Natural killer cell treated with Interleukin-12 subunit alpha and Interleukin-12 subunit beta and Interleukin-15 and Interleukin-18, amount 100 ng/mL, for 72 hours (primary cell): ENCODE measurements around the gene CSF1R. TPM values are rescaled to one million over a fixed set of nuclear protein-coding genes. Genes with fewer than 3 reads are reported as not detected.

Experiments
- ATAC-seq, 2 donors: fragments of 150-1000 bp; cut with Tn5 transposase in 1 of 2; sonication (Bioruptor Pico), chemical (Tn5 transposase) in 1 of 2; 2 replicates each; pipeline ENCODE4 v1.10.0; 2021
- DNase-seq: peaks from one replicate; pipeline ENCODE4 v3.0.0; 2022; ENCODE audit warnings: low spot score
- H3K27ac Mint-ChIP-seq, 2 donors: 1 replicate in 1 of 2; 2 replicates in 1 of 2; pipeline ENCODE4 v1.8.0; 2022; ENCODE audit warnings: mixed read lengths in 2 of 2, mild to moderate bottlenecking in 1 of 2, moderate library complexity in 1 of 2
- H3K27me3 Mint-ChIP-seq, 2 donors: 1 replicate in 1 of 2; 2 replicates in 1 of 2; pipeline ENCODE4 v1.8.0; 2022; ENCODE audit warnings: mixed read lengths in 2 of 2
- H3K36me3 Mint-ChIP-seq: one replicate; pipeline ENCODE4 v1.8.0; 2022; ENCODE audit warnings: mixed read lengths
- H3K4me1 Mint-ChIP-seq, 2 donors: 1 replicate in 1 of 2; 2 replicates in 1 of 2; pipeline ENCODE4 v1.8.0; 2022; ENCODE audit warnings: low read depth in 2 of 2, mixed read lengths in 2 of 2, mild to moderate bottlenecking in 1 of 2
- H3K4me3 Mint-ChIP-seq: one replicate; pipeline ENCODE4 v1.8.0; 2022; ENCODE audit warnings: mixed read lengths
- H3K9me3 Mint-ChIP-seq: 2 replicates; pipeline ENCODE4 v1.8.0; 2022; ENCODE audit warnings: mixed read lengths
- total RNA-seq, 2 donors: library from RNA; stranded (reverse); gene quantifications; one replicate each; pipeline ENCODE4 v1.2.3, GENCODE V29; 2022

CSF1R gene
- 1 to 10 TPM in 1 of 2 donors, not detected in 1; 1.4 TPM for total RNA-seq

DNA sequence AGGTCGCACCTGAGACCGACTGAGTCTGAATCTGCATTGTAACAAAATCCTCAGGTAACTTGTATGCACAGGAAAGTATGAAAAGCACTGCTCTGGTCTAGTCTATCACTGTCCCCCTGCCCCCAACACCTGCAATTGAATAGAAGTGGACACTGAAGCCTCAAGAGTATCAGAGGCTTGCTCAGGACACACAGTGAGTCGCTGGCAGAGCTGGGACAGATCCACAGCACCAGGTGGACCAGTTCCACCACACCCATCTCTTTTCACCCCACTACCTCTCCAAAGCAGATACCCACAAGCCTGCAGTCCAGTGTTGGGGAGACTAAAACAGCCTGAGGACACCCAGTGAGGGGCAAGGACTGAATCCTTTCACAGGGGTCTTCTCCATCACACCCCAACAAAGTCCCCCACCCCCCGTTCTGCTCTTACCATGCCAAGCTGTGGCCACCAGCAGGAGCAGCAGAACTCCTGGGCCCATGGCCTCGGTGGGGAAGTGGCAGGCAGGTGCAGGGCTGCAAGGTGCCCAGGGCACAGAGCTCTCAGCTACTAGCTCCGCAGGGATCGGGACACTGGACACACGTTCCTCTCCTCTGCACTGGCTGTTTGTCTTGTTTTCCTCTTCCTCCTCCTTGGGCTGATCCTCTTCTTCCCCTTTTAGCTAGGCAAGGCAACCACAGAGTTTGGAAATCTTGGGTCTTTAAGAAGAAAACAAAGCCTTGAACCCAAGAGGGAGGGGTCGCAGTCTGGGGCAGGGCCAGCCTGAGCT, at the start of gene CSF1R:
Gene CSF1R (minus strand): TSS at position 605 of the 766 bp plus-strand sequence. CDS start 127 bp downstream, at position 478.
- peaks cover 7 to 14% of the 10 kb centered on the region in 2 donors for H3K4me1 Mint-ChIP-seq
- ATAC-seq (peak in 1 of 2 donors; percentile 36), DNase-seq (no peak)
- H3K9me3 Mint-ChIP-seq = no peaks in the 10 kb centered on the region
- no peaks in the 10 kb centered on the region for H3K36me3 Mint-ChIP-seq
- no peak within 1 kb of the TSS for H3K27ac Mint-ChIP-seq
- H3K4me3 Mint-ChIP-seq = no peak within 1 kb of the TSS
- peaks cover 43 to 44% of the 10 kb centered on the region in 2 donors for H3K27me3 Mint-ChIP-seq

- no peak overlapping the region for H3K4me3 Mint-ChIP-seq
- ATAC-seq (no peak), DNase-seq (no peak)
- H3K27me3 Mint-ChIP-seq = no peaks in the 10 kb centered on the region
- H3K4me1 Mint-ChIP-seq = peaks cover 16 to 22% of the 10 kb centered on the region in 2 donors
- no peaks in the 10 kb centered on the region for H3K9me3 Mint-ChIP-seq
- no peaks in the 10 kb centered on the region for H3K36me3 Mint-ChIP-seq
- H3K27ac Mint-ChIP-seq = no peak overlapping the region
These were observed 49.4 kb upstream of the CSF1R start for GRCh38 chr5:150135557-150136304.

- DNase-seq (no peak), ATAC-seq (no peak)
- no peaks in the 10 kb centered on the region for H3K9me3 Mint-ChIP-seq
- H3K4me1 Mint-ChIP-seq = peaks cover 26 to 27% of the 10 kb centered on the region in 2 donors
- H3K27me3 Mint-ChIP-seq = no peaks in the 10 kb centered on the region
- no peak overlapping the region for H3K4me3 Mint-ChIP-seq
- no peaks in the 10 kb centered on the region for H3K36me3 Mint-ChIP-seq
- no peak overlapping the region for H3K27ac Mint-ChIP-seq
These were observed 47.8 kb upstream of the CSF1R start for GRCh38 chr5:150134198-150134588.

DNA sequence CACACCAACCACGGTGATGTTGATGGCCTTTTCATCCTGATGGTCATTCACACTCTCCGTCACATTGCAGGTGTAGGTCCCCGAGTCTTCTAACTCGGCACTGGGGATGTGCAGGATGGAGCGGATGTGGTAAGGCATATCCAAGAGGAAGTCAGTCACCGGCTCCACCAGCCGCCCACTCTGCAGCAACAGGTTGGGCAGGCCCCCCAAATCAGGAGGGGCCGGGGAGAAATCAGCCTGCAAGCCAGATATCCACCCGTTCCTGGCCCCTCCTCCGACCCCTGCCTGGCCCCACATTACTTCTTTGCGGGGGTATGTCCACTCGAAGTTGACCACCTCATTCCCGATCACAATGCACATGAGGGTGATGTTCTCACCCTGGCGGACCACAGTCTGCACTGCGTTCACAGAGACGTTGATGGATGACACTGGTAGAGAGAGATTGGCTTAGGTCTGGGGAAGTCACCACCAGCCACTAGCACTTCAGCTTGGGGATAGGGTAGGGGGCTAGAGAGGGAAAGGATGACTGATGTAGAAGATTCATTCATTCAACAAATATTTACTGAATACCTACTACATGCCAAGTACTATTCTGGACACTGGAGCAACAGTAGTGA, 47.3 kb upstream of the CSF1R start:
- Mint-ChIP-seq H3K27ac (no peak overlapping the region), H3K4me1 (peaks cover 26 to 27% of the 10 kb centered on the region in 2 donors), H3K27me3 (no peaks in the 10 kb centered on the region), H3K9me3 (no peaks in the 10 kb centered on the region), H3K4me3 (no peak overlapping the region), H3K36me3 (no peaks in the 10 kb centered on the region)
- DNase-seq = no peak
- ATAC-seq = no peak

DNA sequence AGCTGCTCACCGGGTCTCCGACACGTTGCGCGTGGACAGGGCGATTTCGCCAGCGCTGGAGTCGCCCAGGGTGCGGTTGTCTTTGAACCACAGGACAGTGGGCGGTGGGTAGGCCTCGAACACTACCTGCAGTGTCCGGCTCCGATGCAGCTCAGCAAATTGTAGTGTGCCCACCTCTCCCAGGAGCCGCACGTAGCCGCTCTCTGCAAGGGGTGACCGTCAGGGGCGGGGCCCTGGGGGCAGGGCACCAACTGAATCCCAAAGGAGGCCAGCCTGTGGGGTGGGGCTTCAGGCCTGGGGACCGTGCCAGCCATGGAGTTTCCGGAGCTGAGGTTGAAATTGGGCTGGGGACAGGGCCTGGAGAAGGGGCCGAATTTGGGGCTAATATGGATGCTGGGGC, 46.4 kb upstream of the CSF1R start:
- Mint-ChIP-seq H3K4me1 (peaks cover 23 to 26% of the 10 kb centered on the region in 2 donors), H3K27me3 (no peaks in the 10 kb centered on the region), H3K9me3 (no peaks in the 10 kb centered on the region), H3K27ac (no peak overlapping the region), H3K36me3 (no peaks in the 10 kb centered on the region), H3K4me3 (no peak overlapping the region)
- DNase-seq = no peak
- ATAC-seq = no peak

- no peaks in the 10 kb centered on the region for H3K27me3 Mint-ChIP-seq
These were observed 45.8 kb upstream of the CSF1R start for GRCh38 chr5:150131978-150132694.

DNA sequence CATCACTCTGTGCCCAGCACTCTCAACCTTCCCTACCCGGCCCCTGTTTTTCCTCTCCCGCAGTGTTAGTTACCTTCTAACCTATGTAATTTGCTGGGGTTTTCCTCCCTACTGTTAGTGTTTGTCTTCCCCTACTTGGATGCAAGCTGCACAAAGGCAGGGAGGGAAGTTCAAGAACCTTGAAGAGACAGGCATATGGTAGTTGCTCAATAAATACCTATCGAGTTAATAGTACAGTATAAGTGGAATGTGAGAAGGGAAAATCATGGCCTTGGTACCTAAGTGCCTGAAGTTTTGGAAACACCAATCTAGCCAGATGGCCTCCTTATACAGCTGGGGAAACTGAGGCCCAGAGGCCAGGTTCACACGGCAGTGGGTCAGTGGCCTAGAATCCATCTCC, 45.1 kb upstream of the CSF1R start:
- no peaks in the 10 kb centered on the region for H3K9me3 Mint-ChIP-seq
- DNase-seq = no peak
- no peaks in the 10 kb centered on the region for H3K36me3 Mint-ChIP-seq
- no peaks in the 10 kb centered on the region for H3K27me3 Mint-ChIP-seq
- peak overlapping the region; percentile 24 for H3K4me3 Mint-ChIP-seq
- ATAC-seq = no peak
- peaks cover 21 to 26% of the 10 kb centered on the region in 2 donors for H3K4me1 Mint-ChIP-seq
- H3K27ac Mint-ChIP-seq = peak overlapping the region in 1 of 2 donors; percentile 28

More at GRCh38 chr5:150131978-150132694, 45.8 kb upstream of the CSF1R start:
- Mint-ChIP-seq H3K4me3 (no peak overlapping the region), H3K9me3 (no peaks in the 10 kb centered on the region), H3K27ac (no peak overlapping the region), H3K36me3 (no peaks in the 10 kb centered on the region), H3K4me1 (peaks cover 21 to 26% of the 10 kb centered on the region in 2 donors)
- DNase-seq (no peak), ATAC-seq (no peak)

DNA sequence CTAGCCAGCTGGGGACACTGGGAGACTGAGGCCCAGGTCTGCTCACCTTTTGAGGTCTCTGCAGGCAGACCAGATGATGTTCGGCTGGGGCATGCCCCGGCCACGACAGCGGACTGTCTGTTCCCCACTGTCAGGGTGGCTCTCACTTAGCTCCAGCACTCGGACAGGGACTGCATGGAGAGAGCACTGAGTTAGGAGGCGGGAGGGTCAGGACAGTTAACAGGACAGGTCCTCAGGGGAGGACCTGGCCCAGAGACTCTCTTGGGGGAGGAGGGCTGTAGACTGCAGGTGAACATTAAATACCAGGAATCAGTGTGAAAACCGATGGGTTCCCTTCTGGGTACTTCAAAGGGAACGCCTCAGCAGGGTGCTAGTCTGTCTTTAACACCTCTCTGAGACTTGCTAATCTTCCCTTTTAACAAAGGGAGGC, 44.2 kb upstream of the CSF1R start:
- H3K27ac Mint-ChIP-seq = no peak overlapping the region
- peaks cover 21 to 26% of the 10 kb centered on the region in 2 donors for H3K4me1 Mint-ChIP-seq
- no peaks in the 10 kb centered on the region for H3K9me3 Mint-ChIP-seq
- no peaks in the 10 kb centered on the region for H3K36me3 Mint-ChIP-seq
- no peak overlapping the region for H3K4me3 Mint-ChIP-seq
- no peak for DNase-seq
- H3K27me3 Mint-ChIP-seq = no peaks in the 10 kb centered on the region
- ATAC-seq = no peak

DNA sequence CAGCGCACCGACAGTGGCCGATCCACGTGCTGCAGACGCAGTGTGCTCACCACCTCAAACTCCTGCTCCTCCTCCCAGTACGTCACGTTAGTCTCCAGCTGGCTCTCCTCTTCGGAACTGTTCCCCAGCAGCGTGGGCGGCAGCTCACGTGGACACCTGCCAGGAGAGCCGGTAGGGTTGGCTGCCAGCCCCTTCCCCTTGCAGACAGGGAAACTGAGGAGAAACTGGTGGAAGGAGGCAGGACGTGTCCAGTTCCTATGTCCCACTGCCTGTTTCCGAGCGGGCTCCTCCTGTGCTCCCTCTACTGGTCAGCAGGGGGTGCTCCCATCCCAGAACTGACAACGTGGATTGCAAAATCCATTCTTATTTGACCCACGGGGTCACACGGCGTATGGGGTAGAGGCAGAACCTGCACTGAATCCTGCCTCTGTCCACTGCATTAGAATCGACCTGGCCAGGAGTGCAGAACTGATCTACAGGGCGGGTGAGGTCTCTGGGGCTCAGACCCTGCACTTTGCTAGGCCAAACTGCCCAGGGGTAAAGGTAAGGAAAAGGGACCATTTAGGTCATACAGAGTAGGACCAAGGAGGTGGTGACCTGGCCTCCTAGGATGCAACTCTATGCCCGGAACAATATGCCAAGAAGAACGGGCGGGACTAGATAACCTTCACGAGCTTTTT, 43.6 kb upstream of the CSF1R start:
- Mint-ChIP-seq H3K27ac (no peak overlapping the region), H3K4me3 (no peak overlapping the region), H3K4me1 (peaks cover 21 to 26% of the 10 kb centered on the region in 2 donors), H3K36me3 (no peaks in the 10 kb centered on the region), H3K9me3 (no peaks in the 10 kb centered on the region), H3K27me3 (no peaks in the 10 kb centered on the region)
- DNase-seq = peak; percentile 71
- ATAC-seq = peak; percentile 74 to 78

- DNase-seq (no peak), ATAC-seq (no peak)
- no peak overlapping the region for H3K27ac Mint-ChIP-seq
- no peak overlapping the region for H3K4me3 Mint-ChIP-seq
- no peaks in the 10 kb centered on the region for H3K27me3 Mint-ChIP-seq
- H3K9me3 Mint-ChIP-seq = no peaks in the 10 kb centered on the region
- peaks cover 21 to 26% of the 10 kb centered on the region in 2 donors for H3K4me1 Mint-ChIP-seq
- H3K36me3 Mint-ChIP-seq = no peaks in the 10 kb centered on the region
These were observed 43.1 kb upstream of the CSF1R start for GRCh38 chr5:150129454-150129812.

DNA sequence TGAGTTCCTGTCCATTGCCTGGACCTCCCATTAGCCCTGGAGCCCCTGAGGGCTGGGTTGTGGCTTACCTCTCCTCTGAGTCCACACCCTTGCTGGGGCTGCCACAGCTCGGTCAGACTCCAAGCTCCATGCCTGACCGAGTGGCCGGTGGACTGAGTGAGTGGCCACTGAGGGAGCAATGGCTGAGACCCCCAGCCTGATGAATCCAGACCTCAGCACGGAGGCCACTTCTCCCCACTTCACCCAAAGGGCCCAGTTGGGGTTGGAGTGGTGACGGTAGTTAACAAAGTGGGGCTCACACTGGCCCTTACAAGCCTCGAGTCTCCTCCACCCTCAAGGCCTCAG, 40.5 kb upstream of the CSF1R start:
- Mint-ChIP-seq H3K4me1 (peaks cover 21 to 25% of the 10 kb centered on the region in 2 donors), H3K9me3 (no peaks in the 10 kb centered on the region), H3K27ac (no peak overlapping the region), H3K4me3 (no peak overlapping the region), H3K27me3 (no peaks in the 10 kb centered on the region), H3K36me3 (no peaks in the 10 kb centered on the region)
- no peak for ATAC-seq
- DNase-seq = no peak

DNA sequence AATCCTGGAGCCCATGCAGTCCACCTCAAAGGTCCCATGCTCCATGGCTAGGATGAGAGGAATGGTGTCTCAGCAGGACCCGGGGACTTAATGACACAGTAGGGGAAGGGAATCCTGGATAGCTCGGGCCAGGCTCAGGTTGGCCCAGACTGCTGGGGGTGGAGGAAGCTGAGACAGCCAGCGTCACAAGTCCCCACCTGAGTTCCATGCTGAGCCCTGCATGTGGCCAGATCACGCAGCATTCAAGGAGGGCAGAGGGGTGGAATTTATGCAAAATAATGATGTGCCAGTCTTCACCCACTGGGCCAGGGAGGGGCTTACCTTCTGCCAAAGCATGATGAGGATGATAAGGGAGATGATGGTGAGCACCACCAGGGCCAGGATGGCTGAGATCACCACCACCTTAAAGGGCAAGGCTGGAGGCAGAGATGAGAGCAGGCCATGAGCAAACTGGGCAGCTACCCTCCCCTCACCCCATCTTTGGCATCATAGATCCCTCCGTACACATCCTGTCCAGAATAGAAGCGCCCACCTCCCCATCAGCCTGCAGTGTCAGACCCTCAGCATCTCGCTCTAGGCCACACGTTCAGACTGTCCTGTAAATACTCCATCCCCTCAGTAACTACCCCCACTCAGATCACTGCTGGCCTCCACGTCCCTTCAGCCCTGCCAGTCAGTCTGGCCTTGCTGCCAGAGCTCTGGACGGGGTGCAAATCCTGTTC, 40.0 kb upstream of the CSF1R start:
- H3K9me3 Mint-ChIP-seq = no peaks in the 10 kb centered on the region
- no peaks in the 10 kb centered on the region for H3K27me3 Mint-ChIP-seq
- peaks cover 21 to 23% of the 10 kb centered on the region in 2 donors for H3K4me1 Mint-ChIP-seq
- ATAC-seq (no peak), DNase-seq (no peak)
- H3K27ac Mint-ChIP-seq = no peak overlapping the region
- no peaks in the 10 kb centered on the region for H3K36me3 Mint-ChIP-seq
- H3K4me3 Mint-ChIP-seq = no peak overlapping the region

DNA sequence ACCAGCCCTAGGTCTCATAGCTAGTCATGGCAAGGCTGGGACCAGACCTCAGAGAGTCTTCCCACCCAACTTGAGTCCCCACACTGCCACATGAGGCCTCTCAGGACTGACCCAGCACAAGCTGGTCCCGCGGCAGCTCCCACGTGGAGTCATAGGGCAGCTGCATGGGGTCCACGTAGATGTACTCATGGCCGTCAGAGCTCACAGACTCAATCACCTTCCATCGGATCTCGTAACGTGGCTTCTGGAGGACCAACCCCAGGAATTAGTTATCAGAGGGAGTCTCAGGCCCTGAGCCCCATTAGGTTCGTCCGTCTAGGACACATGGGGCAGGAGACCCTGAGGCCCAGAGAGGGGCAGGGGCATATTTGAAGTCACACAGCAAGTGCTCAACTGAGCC, 39.0 kb upstream of the CSF1R start:
- H3K27ac Mint-ChIP-seq = no peak overlapping the region
- ATAC-seq (no peak), DNase-seq (no peak)
- H3K9me3 Mint-ChIP-seq = no peaks in the 10 kb centered on the region
- H3K36me3 Mint-ChIP-seq = no peaks in the 10 kb centered on the region
- no peak overlapping the region for H3K4me3 Mint-ChIP-seq
- H3K27me3 Mint-ChIP-seq = no peaks in the 10 kb centered on the region
- H3K4me1 Mint-ChIP-seq = peaks cover 12 to 13% of the 10 kb centered on the region in 2 donors
